ENCODE results near the gene SALL1.

- no peak for TF ChIP-seq EZH2phosphoT487 (IDR thresholded peaks at IDR 0.05; ENCODE audit: borderline replicate concordance, low read length)
- TF ChIP-seq CTCF (IDR thresholded peaks at IDR 0.05; ENCODE audit: low read depth, low read length, poor library complexity, severe bottlenecking), result no peak
These were observed 3.5 kb upstream of the SALL1 start for GRCh38 chr16:51154271-51155171.
